Measurements from ENCODE around the gene CAMSAP2.

Gene CAMSAP2

GRCh38 chr1:200886594-200886993 is 147.9 kb downstream of the CAMSAP2 start:
- DNase-seq, result no peak

DNA sequence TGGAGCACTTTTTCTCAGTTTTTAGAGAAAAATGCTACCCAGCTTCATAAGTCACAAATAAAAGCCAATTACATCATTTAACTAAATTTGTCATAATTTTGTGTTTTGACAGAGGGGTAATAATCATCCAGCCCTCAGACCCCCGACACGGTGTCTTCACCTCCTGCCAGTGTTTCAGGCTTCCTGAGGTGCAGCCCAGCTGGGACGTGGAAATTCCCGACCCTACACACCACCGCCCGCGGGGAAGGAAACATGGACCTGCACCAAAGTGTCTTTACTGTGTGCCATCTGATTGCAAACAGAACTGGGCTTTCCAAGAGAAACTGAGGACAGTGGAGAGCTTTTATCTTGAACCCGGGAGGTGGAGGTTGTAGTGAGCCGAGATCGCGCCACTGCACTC is 148.3 kb downstream of the CAMSAP2 start:
- no peak for DNase-seq

- no peak for DNase-seq
These were observed 149.2 kb downstream of the CAMSAP2 start for GRCh38 chr1:200887772-200888348.

GRCh38 chr1:200888349-200888838 is 149.7 kb downstream of the CAMSAP2 start:
- no peak for DNase-seq

DNA sequence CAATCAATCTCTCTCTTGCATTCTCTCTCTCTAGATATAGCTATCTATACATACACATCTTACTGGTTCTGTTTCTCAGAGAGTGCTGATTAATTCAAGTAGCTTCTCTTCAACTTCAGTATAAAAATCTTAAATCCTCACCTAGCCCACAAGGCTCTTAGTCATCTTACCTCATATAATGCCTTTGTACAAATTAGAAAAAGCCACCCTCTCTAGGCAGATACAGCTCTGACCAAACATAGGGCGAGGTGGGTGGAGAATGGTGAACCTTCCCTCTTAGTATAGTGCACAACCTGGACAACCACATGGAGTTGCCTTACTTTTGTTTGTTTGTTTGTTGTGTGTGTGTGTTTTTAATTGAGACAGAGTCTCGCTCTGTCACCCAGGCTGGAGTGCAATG is 150.9 kb downstream of the CAMSAP2 start:
- DNase-seq, result no peak

- no peak for DNase-seq
These were observed 151.3 kb downstream of the CAMSAP2 start for GRCh38 chr1:200890027-200890426.

GRCh38 chr1:200890818-200891773 is 152.4 kb downstream of the CAMSAP2 start:
- DNase-seq, result peak; percentile 16

DNA sequence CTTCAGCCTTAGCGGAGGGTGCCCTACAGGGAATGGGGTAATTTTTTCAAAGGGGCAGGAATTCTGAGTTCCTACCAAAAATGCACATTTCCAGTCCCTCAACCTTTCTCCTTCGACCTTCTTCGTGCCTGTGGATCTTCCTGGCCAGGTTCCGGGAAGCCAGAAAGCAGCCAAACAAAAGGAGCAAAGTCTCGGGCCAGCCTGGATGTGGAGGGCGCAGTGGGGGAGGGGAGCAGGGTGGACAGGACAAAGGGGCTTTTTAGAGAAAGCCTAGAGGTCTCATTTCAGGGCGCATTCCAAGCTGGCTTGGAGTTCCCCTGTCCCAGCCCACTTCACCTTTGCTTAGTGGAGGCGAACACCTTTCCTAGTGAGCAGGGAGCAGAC is 153.1 kb downstream of the CAMSAP2 start:
- no peak for DNase-seq

- no peak for DNase-seq
These were observed 153.9 kb downstream of the CAMSAP2 start for GRCh38 chr1:200892546-200892945.

DNA sequence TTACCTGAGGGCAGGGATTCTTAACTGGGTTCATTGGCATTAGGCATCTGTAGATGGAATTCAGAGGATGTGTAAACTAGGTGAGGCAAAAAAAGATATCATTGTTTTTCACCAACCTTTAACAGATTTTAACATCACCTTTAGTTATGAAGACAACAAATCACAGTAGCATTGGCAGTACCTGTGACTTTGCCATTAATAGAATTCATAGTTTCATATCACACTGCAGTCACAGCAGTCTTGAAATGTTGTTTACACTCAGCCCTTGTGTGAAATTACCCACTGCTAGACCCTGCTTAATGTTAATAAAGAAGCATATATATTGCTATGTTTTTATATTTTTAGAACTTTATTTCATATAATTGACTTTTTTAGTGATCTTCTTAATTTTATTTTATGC is 154.3 kb downstream of the CAMSAP2 start:
- DNase-seq, result no peak

- DNase-seq, result no peak
These were observed 154.8 kb downstream of the CAMSAP2 start for GRCh38 chr1:200893411-200893901.

DNA sequence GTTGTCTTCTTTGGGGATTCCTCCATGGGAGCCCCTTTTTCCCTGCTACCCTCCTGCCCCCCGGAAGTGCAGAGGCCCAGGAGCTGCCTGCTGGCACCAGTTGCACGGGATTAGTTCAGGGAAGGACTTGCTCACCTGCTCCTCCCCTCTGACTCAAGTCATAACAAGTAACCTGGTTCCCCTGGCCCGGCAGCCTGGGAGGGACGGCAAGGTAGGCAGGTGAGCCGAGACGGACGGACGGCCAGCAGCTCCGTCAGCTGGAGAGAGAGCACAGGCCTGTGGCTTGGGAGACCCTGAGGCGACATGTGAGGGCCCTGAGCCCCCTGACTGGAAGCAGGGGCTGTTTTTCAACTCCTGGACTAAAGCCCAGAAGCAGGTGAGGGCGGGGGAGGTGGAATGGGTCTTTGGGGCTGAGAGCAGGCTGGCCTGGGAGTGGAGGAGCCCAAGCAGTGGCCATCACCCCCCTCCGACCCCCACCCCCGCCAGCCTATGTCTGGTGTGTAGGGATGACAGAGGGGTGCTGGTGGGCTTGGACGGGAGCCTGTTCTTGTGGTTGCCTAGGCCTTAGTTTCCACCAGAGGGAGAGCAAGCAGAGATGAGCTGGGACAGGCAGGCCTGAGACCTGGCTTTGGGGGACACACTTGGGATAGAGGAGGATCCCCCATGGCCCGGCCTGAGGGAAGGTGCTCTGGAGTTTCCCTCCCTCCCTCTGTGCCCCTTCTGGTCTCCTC is 156.2 kb downstream of the CAMSAP2 start, which contains the start of gene INAVA:
TSS of gene INAVA (plus strand) at position 189 of the 731 bp plus-strand sequence. CDS start 3,501 bp downstream, outside the sequence.
- DNase-seq, result no peak

DNA sequence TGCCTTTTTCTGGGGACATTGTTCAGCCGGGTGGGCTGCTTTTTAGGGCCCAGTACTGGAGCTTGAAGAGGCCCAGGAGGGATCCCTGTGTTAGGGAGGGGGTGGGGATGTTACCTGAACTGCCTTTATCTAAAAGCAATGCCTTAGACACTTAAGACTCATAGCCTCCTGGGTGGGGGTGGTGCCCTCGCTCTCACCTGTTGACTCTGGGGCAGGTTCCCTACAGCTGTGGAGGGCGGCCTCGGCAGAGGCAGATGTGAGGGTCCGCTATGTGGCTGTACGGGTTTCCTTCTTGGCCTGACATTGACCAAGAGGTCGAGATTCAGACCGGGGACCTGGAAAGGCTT is 156.7 kb downstream of the CAMSAP2 start:
- no peak for DNase-seq

DNA sequence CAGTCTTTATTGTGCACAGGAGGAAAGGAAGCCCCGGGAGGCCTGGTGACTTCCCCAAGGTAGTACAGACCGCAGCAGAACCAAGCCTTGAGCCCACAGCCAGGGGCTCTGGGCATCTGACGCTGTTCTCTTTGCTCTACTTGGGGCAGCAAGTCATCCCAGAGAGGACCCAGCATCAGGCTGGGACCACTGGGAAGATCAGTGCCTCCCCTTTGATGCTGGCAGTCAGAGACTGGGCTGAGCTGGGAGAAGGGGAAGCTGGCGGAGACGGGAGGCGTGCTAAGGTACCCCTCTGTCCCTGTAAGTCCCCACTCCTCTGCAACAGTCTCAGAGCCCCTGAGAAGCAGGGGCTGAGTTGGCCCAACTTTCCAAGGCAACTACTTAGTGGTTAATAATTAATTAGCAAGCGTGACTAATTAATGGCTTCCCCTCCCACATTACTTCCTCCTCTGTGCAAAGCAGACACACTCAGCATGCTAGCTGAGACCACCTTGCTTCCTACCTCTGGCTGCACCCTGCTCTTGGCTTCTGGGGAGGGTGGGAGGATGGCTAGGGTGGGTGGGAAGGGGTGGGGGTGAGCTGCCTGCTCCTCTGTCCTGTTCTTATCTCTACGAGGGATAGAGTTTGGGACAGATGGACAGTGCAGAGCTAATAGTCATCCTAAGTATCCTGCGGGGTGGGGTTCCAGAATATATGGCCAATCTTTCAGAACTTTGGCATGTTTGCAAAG is 157.3 kb downstream of the CAMSAP2 start:
- DNase-seq, result no peak

GRCh38 chr1:200896531-200897196 is 158.0 kb downstream of the CAMSAP2 start:
- DNase-seq, result no peak

GRCh38 chr1:200897259-200897658 is 158.6 kb downstream of the CAMSAP2 start:
- DNase-seq, result no peak

DNA sequence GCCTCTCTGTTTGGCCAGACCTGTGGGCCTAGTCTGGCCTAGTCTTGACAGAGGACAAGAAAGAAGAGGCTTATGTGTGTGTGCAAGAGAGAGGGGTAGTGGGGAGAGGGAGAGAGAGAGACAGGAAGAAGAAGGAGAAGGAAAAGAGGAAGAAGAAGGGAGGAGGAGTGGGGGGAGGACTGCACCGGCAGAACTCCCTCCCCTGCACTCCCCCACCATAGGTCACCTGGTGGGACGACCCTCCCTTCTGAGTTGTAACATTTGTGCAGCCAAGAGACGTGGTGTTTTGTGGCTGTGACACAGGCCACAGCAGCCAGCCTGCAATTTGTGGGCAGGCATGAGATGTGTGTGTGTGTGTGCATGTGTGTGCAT is 160.3 kb downstream of the CAMSAP2 start:
- no peak for DNase-seq

- DNase-seq, result no peak
These were observed 160.8 kb downstream of the CAMSAP2 start for GRCh38 chr1:200899451-200899915.

DNA sequence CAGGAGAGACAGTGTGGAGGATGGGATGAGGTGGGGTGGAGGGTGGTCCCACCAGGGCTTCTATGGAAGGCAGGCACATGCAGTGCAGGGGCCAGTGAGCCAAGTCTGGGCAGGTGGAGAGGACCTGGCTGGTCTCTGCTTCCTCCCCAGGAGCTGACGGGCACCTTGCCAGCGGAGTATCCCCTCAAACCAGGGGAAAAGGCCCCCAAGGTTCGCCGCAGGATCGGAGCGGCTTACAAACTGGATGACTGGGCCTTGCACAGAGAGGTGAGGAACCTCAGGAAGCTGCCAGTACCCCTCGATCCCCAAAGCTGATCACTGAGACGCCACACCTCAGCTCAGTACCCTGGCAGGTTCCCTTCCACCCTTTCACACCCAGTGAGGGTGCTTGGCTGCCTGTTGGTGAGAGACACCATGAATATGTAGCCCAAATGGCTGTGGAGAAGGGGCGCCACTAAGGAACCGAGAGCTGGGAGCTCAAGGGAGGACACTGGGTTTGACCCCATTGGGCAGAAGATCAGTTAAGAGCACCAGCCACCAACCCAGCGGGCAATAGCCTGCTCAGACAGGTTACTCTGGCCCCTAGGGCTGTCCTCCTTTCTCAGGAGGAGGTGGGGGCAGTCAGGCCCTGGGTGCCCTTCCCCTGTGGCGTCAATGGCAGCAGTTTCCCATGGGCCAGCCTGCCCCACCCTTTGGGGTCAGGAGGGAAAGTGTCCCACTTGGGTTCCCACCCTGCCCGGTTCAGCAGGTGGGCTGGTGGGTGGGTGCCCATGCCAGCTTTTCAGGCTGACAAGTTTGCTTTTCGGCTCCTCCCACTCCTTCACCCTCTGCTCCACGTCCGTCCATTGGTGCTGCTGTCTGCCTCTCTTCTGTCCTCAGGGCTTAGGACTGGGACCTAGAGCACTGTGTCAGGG is 161.5 kb downstream of the CAMSAP2 start:
- no peak for DNase-seq

DNA sequence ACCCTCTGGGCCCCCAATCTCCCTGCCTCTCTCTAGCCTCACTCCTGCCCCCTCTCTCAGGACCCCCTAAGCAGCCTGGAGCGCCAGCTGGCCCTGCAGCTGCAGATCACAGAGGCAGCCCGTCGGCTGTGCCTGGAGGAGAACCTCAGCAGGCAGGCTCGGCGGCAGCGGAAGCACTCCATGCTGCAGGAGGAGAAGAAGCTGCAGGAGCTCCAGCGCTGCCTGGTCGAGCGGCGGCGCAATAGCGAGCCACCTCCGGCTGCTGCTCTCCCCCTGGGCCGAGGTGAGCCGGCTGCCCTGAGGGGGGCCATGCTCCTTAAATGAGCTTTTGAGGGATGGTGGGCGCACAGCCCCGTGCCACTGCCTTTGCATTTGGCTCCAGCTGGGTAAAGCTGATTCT is 162.2 kb downstream of the CAMSAP2 start:
- DNase-seq, result no peak

DNA sequence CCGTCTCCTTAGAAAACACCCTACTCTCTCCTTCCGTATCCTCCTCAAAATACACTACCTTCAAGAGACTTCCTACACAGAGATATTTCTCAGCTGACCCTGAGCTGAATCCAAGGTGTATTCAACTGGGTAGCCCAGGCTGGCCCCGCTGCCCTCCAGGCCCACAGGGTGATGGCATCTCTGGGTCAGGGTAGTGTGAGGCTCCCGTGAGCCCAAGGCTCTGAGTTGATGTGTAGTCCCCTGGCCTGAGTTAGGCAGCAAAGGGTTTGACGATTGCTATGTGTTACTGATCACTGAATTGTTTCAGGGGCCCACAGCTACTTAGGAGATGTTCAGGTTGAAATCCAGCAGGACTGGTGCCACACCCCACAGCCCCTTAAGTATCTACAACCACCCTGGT is 162.7 kb downstream of the CAMSAP2 start:
- DNase-seq, result no peak

Measured in NCI-H526 treated with DMSO at 0.1 percent for 48 hours (cell line).